ENCODE data around the gene SYT7. TPM values are rescaled to one million over a fixed set of nuclear protein-coding genes. Genes with fewer than 3 reads are reported as not detected.
A peak's percentile ranks its signal among the peaks of the same experiment; 100 is the strongest.

Gene SYT7
- total and polyA plus RNA-seq, 2 of the 8 experiments (the other 6 are each of a cell fraction or from before 2014, with no cell fraction given) = 9.6 to 10.5 TPM

DNA sequence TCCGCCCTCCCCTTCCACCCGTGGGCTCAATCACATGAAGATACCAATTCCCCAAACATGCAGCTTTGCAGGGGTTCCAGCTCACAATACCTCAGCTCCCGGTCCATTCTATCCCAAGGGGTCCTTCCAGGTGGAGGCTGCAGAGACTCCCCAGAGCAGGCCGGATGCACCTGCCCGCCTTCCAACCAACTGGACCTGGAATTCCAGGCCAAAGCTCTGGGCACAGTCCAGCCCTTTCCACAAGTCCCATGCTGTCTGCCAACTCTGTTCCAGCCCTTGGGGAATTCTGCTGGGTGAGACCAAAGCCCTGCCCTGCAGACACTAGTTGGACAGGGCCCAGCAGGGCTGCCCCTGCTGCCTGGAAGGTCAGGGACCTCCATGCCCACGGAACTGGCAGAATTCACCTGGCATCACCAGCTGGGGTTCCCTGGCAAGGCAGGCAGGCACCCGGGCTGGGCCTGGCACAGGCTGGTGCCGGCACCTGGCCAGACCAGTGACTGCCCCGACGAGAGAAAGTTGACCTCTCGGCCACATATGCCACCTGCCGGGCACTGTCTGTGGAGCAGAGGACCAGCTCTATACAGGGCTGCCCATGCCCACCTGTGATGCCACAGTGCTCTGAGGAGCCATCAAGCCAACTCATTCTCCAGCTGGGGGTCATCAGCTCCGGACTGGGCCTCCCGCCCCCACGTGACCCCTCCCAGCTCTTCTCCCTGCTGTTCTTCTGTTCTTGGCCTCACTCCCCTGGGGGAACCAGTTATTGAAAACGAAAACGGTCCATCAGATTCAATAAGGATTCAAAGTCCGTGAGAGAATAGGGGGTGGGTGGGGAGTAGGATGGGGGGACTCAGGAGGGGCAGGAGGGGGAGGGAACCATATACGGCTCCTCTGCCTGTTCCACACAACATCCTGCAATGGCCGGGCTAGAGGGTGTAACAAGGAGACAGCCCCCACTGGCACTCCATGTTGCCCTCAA is 4.7 kb downstream of the SYT7 start:
- Histone ChIP-seq H3K23me2 (ENCODE audit: low read depth, low read length) (peaks cover 10% of the 10 kb centered on the region), H4K91ac (replicated peaks; ENCODE audit: insufficient read length, low read length) (no peak overlapping the region), H3K9me3 (ENCODE audit: insufficient read depth in 2 of 2, low read depth in 1 of 2, low read length in 1 of 2) (no peaks in the 10 kb centered on the region), H2BK15ac (ENCODE audit: low read length) (peak overlapping the region; percentile 61; the same call in 1 of the 2 replicates), H3K79me1 (ENCODE audit: low read depth, low read length) (peaks cover 3% of the 10 kb centered on the region; the same call in 1 of the 2 replicates), H3K4ac (replicated peaks; ENCODE audit: insufficient read length, low read depth, low read length) (no peak overlapping the region), H3K9ac (replicated peaks in 1 of 4; ENCODE audit: extremely low read depth in 1 of 4, low read depth in 3 of 4, low read length in 3 of 4) (no peak overlapping the region), H2BK5ac (ENCODE audit: low read depth, low read length) (no peak overlapping the region), H4K20me1 (replicated peaks in 1 of 2; ENCODE audit: control insufficient read depth in 1 of 2, insufficient read depth in 2 of 2, low read length in 2 of 2) (peaks cover 2 to 23% of the 10 kb centered on the region in 2 experiments), H3K36me3 (ENCODE audit: control insufficient read depth in 2 of 4, insufficient read depth in 4 of 4, low read length in 3 of 4) (no peaks in the 10 kb centered on the region), H3K79me2 (ENCODE audit: control insufficient read depth in 1 of 2, insufficient read depth in 2 of 2, low read length in 2 of 2) (no peaks in the 10 kb centered on the region; a peak in 1 of 4 replicates), H3K23ac (ENCODE audit: insufficient read length) (no peak overlapping the region), H3K4me2 (ENCODE audit: insufficient read depth in 1 of 2, low read depth in 2 of 2, low read length in 2 of 2) (no peak overlapping the region; a peak in 1 of 4 replicates), H2AK5ac (ENCODE audit: low read depth, low read length) (no peak overlapping the region), H3K27ac (ENCODE audit: low read depth, low read length) (no peak overlapping the region), H3K4me1 (replicated peaks in 1 of 4; ENCODE audit: control insufficient read depth in 3 of 4, insufficient read depth in 4 of 4, low read length in 3 of 4) (peaks cover 4 to 39% (median 31%) of the 10 kb centered on the region in 4 experiments), H4K8ac (ENCODE audit: extremely low read depth, insufficient read depth, low read length) (no peak overlapping the region), H2BK12ac (ENCODE audit: low read depth, low read length) (no peak overlapping the region), H3K4me3 (ENCODE audit: extremely low read depth in 1 of 4, insufficient read depth in 2 of 4, low read depth in 3 of 4, low read length in 4 of 4) (no peak overlapping the region), H3K56ac (replicated peaks; ENCODE audit: insufficient read length, low read depth, low read length) (no peak overlapping the region), H2BK120ac (replicated peaks; ENCODE audit: low read depth, low read length) (no peak overlapping the region), H3K18ac (ENCODE audit: extremely low read depth, low read length) (no peak overlapping the region; the same call in 1 of the 2 replicates), H4K5ac (ENCODE audit: insufficient read length, low read depth, low read length) (no peak overlapping the region), H3K14ac (ENCODE audit: insufficient read length) (no peak overlapping the region), H2AFZ (ENCODE audit: low read length) (no peak overlapping the region), H3K27me3 (replicated peaks in 1 of 4; ENCODE audit: control insufficient read depth in 3 of 4, extremely low read depth in 1 of 4, insufficient read depth in 3 of 4, low read length in 3 of 4) (peaks cover 0 to 19% (median 16%) of the 10 kb centered on the region in 4 experiments; a peak in 6 of 7 replicates), H2BK20ac (ENCODE audit: low read length) (no peak overlapping the region)
- WGBS, 2 experiments (ENCODE audit: extremely low coverage in 1 of 2, insufficient coverage in 1 of 2, insufficient read length in 1 of 2, insufficient replicate concordance in 2 of 2, low coverage in 1 of 2, low lambda C conversion rate in 2 of 2, missing lambda C conversion rate in 1 of 2) = 75% methylated on average over 18 of the region's 20 CpGs; no CpG with 5 or more reads in 1 of the 2 experiments
- DNase-seq (ENCODE audit: low read depth in 1 of 2, low spot score in 2 of 2) = no peak
- CTCF ChIA-PET (ENCODE audit: partially characterized antibody) = interaction anchor here (0.7 to 8.7 kb wide), 24 partner anchors 12 to 157 kb away, joined by 3 to 146 read pairs (median 6); no protein-coding TSS in a partner anchor
- POLR2A ChIA-PET (ENCODE audit: partially characterized antibody) = interaction anchor here (0.9 to 2.9 kb wide), 6 partner anchors 9 to 998 kb away, joined by 3 to 16 read pairs (median 4); partner anchors contain the start of gene EEF1G
- no peak for FAIRE-seq
- TF ChIP-seq BCL11A (IDR thresholded peaks at IDR 0.05; ENCODE audit: low read depth in 2 of 2, low read length in 2 of 2) (no peak), PHF8 (conservative IDR thresholded peaks at IDR 0.05; ENCODE audit: low read depth, low read length) (no peak), HDAC6 (IDR thresholded peaks at IDR 0.05; ENCODE audit: low read depth, low read length) (no peak), POLR2AphosphoS5 (IDR thresholded peaks at IDR 0.05; ENCODE audit: low read depth, low read length) (no peak), ATF2 (IDR thresholded peaks at IDR 0.05; ENCODE audit: low read length) (no peak), RBBP5 (IDR thresholded peaks at IDR 0.05; ENCODE audit: borderline replicate concordance, low read depth, low read length) (no peak), SP1 (IDR thresholded peaks at IDR 0.05; ENCODE audit: low read depth, low read length) (no peak), GTF2F1 (IDR thresholded peaks at IDR 0.05; ENCODE audit: borderline replicate concordance, low read depth, low read length) (no peak), POU5F1 (IDR thresholded peaks at IDR 0.05; ENCODE audit: low read depth, low read length) (no peak)

Measured in H1 (cell line).